ENCODE data around the gene ARL6.
"Not testable (repeated sequence)": the region's sequence is repeated elsewhere in the genome, so short reads cannot be mapped to it uniquely, and the experiment has no call there.

The ARL6 gene

DNA sequence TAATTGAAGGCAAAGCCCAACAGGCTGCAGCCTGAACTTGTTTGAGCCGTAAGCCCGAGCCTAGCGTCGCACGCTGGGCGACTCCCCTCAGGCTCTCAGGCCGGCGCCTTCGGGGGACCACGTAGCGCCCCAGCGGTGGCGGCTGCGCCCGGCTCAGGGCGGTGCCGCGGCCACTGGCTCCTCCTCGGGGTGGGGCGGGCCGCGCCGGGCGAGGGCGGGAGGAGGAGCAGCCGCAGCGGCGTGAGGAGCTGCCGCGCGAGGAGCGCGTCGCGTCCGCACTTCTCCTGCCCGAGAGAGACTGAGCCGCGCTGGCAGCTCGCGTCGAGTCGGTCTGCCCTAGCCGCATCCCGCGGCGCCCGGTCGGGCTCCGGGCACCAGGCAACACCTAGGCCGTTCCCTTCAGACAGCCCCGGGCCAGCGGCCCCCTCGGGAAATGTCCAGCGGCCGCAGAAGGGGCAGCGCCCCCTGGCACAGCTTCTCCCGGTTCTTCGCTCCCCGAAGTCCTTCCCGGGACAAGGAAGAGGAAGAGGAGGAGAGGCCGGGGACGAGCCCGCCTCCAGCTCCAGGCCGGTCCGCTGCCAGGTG is 57.3 kb downstream of the ARL6 start, which contains the start of gene CRYBG3:
TSS of gene CRYBG3 (plus strand) at position 238 of the 585 bp plus-strand sequence. CDS start at position 434, 196 bp downstream.
- peak; percentile 94 for DNase-seq (ENCODE audit: low spot score)

DNA sequence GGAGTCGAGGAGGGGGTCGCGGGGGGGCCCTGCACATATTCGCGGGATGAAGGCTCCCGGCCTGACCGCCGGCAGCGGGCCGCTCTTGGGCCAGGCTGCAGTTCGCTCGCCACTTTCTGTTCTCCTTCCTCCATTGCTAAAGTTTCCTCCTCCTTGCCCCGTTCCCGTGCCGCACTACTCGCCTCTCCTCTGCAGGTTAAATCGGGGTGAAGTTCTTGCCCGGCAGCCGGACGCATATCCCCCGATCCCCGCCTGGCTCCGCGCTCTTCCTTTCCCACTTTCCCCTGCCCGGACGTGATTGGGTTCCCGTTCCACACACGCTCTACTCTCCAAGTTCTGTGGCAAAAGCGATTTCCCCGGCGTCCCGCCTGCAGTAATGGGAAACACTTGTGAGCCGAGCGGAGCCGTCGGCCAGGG is 57.8 kb downstream of the ARL6 start:
- peak; percentile 65 for DNase-seq (ENCODE audit: low spot score)

DNA sequence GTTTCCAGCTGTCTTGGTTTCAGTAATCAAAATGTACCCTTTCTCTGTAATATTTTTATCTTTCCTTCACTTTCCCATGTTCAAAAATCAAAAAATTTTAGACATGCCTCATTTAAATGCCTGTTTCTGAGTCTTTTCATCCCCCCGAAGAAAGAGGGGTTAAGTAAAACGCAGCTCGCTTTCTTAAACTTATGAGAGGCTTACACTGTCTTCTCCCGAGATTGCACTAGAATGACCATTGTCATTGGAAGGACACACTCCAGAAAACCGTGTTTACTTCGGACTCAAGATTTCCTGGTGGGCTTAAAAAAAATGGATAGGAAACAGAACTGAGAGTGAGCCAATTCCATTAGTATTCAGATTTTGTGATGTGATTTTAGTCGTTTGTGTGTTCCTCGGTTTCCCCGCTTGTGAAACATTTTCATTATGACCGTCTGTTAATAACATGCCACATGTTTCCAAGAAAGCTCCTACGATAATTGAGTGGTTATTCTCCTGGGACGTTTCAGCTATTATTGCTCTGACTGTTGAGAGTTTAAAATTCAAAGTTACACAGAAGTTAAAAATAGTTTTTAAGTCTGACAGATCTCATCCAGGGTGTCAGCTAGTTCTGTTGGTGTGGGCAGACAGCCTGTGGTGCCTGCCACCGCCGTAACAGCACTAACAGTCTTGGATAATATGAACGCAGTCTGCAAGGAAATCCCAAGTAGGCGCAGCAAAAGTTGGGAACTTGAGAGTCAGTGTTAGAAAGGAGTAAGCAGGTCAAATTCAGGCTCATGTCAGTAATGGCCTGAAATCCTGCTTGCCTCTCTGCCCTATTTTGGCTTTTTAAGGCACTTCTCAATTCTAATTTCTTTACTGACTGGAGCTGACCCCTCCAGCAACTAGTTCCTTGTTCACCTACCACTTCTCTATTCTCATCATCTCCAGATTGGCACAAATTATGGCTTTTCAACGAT is 58.8 kb downstream of the ARL6 start:
- peak; percentile 25 for DNase-seq (ENCODE audit: low spot score)

DNA sequence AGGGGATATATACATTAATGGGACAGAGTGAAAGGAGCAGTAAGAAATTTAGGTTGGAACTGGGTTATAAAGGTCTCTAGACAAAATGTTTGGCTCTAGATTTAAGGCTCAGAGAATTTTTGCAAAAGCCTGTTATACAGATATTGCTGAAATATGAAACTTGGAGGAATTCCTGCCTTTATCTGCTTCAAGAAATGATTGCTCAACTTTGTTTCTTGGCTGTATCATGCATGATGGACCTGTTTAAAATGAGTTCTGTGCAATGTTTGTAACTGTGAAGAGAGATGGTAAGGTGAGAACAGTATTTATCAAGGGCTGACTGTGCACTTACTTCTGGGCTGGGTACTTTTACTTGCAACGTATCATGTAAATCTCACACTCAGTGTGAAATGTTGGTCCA is 60.5 kb downstream of the ARL6 start:
- no peak for DNase-seq (ENCODE audit: low spot score)

DNA sequence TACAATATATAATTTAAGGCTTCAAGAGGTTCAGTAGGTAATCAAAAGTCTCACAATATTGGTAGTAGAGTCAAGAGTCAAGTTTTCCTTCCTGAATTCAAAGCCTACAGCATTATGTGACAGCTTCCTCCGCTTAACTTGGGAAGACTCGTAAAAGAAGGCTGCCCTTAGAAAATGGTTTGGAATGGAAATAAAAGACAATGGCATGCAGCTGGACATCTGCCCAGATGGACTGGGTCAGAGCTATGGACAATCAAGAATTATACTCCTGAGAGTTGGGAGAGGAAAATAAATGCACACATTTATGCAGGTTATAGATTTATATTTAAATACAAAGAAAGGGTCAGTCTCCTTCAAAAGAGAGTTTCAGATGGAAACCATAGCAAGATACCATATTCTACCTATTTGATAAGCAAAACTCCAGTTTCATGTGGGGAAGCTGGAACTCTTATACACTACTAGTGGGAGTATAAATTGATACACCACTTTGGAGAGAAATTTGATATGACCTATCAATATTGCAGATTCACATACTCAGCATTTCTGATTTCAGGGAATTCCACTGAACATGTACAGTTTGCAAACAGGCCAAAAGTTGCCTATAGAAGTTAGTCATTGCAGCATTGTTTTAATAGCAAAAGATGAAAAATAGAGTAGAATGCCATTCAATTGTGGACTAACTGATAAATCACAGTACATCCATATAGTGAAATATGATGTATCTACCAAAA is 63.3 kb downstream of the ARL6 start:
- peak; percentile 10 for DNase-seq (ENCODE audit: low spot score)

DNA sequence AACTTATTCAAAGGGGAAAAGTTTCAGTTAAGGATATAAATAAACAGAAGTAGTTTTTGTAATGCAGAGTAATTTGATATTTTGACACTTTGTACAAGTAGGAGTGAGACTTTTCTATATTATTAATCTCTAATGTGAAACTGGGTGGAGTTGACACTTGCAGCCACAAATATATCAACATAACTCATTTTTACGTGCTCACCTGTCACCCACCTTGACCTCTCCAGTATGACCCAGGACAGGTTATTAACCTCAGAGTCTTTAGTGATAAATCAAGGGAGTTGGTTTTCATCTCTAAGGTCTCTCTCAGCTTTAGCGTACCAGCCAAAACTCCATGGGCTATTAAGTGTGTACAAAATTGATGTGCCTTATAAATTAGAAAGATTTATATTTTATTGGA is 64.6 kb downstream of the ARL6 start:
- DNase-seq (ENCODE audit: low spot score): no peak

DNA sequence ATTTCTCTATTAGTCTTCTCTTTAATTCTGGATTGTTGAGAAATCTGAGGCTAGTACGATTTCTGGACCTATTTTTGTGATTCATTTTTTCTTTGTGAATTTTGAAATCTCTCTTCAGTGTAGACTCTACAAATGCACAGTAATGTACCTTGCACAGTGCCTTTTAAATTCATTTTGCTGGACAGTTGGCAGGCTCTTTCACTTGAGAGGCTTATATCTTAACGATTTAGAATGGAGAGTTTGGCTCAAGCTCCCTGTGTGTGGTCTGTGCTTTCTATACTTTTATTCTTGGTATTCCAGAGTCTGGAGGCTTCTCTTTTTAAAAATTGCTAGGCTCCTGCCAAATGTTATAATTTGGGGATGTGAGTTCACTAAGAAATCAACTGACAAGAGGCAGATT is 66.1 kb downstream of the ARL6 start:
- no peak for DNase-seq (ENCODE audit: low spot score)

DNA sequence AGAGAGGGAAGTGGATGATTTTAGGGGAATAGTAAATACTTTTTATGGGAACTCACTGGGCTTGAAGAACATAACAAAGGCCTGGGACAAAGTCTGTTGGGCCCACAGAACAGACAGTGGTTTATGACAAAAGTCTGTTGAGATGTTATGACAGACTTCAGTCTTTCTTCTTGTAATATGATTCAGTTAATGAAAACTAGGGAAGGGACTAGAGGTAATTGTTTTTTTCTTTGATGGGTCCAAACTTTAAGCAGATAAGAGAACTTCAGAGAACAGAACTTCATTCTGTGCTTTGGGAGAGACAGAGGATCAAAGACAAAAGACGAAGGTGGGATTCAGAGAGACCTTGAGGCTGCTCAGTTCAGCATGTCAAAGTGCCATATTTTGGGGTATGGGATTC is 66.6 kb downstream of the ARL6 start:
- no peak for DNase-seq (ENCODE audit: low spot score)

DNA sequence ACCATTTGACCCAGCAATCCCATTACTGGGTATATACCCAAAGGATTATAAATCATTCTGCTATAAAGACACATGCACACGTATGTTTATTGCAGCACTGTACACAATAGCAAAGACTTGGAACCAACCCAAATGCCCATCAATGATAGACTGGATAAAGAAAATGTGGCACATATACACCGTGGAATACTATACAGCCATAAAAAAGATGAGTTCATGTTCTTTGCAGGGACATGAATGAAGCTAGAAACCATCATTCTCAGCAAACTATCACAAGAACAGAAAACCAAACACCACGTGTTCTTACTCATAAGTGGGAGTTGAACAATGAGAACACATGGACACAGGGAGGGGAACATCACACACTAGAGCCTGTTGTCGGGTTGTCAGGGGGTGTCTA is 68.6 kb downstream of the ARL6 start:
- not testable (repeated sequence) for DNase-seq (ENCODE audit: low spot score)

DNA sequence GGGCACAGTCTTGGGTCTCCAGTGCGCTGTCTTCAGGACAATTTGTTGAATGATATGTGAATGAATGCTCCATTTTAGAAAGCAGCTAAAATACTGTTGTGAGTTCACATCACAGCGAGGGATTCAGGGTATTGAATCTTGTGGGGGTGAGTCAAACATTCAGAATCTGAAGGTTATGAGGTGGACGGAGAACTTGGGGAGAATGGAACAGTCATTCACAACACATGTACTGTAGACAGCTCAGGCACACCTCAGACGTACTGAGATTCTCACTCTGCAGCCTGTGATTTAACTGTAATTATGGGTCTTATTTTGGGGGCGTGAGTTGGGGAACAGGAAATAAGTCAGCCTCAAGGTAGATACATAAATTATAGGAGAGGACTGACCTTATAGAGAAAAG is 71.2 kb downstream of the ARL6 start:
- DNase-seq (ENCODE audit: low spot score): peak; percentile 35

DNA sequence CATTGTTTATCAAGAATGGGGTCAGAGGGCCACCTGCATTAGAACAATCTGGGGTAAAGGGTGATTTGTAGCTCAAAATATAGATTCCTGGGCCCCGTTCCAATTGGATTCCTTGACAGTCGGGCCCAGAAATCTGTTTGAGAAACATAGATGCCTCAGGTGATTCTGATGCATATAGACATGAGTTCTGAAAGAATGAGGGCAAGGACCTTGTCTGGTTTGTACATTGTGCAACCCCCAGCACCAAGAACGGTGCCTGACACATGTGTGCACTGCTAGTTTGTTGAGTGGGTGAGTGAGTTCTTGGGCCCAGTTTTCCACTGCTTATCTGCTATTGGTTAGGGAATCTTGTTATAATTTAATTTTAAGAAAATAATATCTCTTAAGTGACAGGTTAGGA is 73.8 kb downstream of the ARL6 start:
- no peak for DNase-seq (ENCODE audit: low spot score)

DNA sequence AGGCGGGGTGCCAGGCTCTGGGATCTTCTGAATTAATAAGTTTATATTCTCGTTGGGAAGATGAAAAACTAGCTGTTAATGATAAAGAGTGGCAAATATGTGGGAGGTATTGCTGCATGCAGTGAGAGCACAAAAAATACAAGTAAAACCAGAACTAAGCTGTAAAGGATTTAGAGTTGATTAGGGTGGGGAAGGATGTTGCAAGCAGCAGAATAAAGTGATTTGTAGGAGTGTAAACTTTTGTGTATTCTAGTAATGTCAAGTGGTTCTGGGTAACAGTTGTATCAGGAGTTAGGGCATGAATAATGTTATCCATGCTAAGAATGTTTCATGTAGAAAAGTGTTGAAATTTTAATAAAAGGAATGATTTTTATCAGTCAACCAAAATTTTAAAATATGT is 75.4 kb downstream of the ARL6 start:
- no peak for DNase-seq (ENCODE audit: low spot score)

DNA sequence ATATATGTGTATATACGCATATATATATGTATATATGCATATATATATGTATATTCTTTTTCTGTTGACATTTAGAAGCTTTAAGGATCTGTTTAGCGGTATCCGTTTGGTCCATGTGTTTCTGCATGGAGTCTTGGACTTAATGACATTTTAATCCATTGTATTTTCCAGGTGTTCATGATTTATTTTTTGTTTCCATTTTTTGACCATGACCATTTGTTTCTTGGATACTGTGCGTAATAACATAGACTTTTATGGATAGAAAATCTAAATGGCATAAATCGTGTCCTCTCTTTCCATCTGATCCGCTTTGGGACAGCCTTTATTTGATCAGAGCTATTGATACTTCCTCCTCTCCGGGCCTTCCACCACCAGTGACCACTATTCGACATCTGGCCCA is 76.7 kb downstream of the ARL6 start:
- DNase-seq (ENCODE audit: low spot score): no peak

DNA sequence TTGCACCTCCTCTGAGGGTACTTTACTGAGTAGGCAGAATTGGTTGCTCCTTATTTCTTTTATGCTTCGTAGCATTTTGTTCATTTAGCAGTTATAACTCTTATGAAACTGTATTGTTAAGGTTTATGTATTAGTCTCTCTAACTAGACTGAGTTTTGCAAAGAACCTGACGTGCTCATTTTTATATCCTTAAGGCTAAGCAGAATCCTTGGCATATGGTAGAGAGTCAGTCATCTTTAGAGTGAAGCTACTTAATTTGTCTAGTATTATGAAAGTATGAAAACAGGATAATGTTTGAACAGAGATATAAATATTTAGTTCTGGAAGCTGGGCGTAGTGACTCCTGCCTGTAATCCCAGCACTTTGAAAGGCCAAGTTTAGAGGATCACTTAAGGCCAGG is 77.4 kb downstream of the ARL6 start:
- DNase-seq (ENCODE audit: low spot score): no peak

DNA sequence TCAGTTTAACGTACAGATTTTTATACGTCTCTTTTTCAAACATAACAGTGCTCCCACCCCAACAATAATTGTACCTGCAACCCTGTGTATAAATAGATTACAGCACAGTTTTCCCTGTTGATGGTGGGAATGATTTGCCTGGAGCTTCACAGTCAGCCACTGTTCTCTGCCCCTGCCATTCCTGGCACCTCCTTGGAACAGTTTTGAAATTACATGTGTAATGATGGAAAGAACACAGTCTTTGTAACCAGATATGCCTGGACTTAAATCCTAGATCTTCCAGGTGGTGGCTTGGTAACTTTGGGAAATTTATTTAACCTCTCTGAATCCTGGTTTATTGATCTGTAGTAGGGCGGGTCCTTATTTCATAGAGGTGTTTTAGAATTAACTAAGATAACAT is 84.2 kb downstream of the ARL6 start:
- no peak for DNase-seq (ENCODE audit: low spot score)

Data from AG08395 (cell line).